Suprapubic skin (tissue), 4 donors: ENCODE measurements around the gene KRT85.

Experiments
- CTCF ChIP-seq, 2 donors: fragments of 200-600 bp in 1 of 2; fragments of 450-650 bp in 1 of 2; sonication (generic) in 1 of 2; IDR thresholded peaks; one replicate each; pipeline ENCODE4 v1.5.1; 2016 to 2019; ENCODE audit warnings: antibody characterized with exemption in 2 of 2, mild to moderate bottlenecking in 1 of 2, moderate library complexity in 1 of 2
- POLR2A ChIP-seq, 2 donors: fragments of 450-650 bp; IDR thresholded peaks; one replicate each; pipeline ENCODE4 v1.6.1; 2017; ENCODE audit warnings: antibody characterized with exemption in 2 of 2, mild to moderate bottlenecking in 2 of 2, moderate library complexity in 2 of 2
- POLR2AphosphoS5 ChIP-seq, 3 donors: sonication (generic); formaldehyde crosslinking; IDR thresholded peaks; one replicate each; pipeline ENCODE4 v1.6.1; 2017; ENCODE audit warnings: antibody characterized with exemption in 3 of 3

- TF ChIP-seq CTCF (IDR thresholded peaks at IDR 0.05) (no peak), POLR2A (IDR thresholded peaks at IDR 0.05) (no peak), POLR2AphosphoS5 (IDR thresholded peaks at IDR 0.05) (no peak)
Observed at GRCh38 chr12:52366738-52367485, at the start of gene KRT85.
